Gastrocnemius medialis (tissue), 4 donors: ENCODE data around the gene ASRGL1.

Experiments used
- CTCF ChIP-seq, 5 experiments: fragments of 450-650 bp in 3 of 5; fragments of 200-600 bp in 2 of 5; sonication (generic) in 2 of 5; IDR thresholded peaks in 4 of 5; conservative IDR thresholded peaks in 1 of 5; 1 replicate in 4 of 5; 2 replicates in 1 of 5; pipeline ENCODE4 v1.5.1; 2016 to 2019; ENCODE audit warnings: antibody characterized with exemption in 5 of 5, mild to moderate bottlenecking in 3 of 5, moderate library complexity in 3 of 5
- POLR2A ChIP-seq, 2 donors: fragments of 450-650 bp; IDR thresholded peaks; one replicate each; pipeline ENCODE4 v1.6.1; 2017; ENCODE audit warnings: antibody characterized with exemption in 2 of 2, mild to moderate bottlenecking in 2 of 2, moderate library complexity in 2 of 2

- no peak for TF ChIP-seq CTCF (IDR thresholded peaks at IDR 0.05 in 4 of 5, conservative IDR thresholded peaks at IDR 0.05 in 1 of 5)
- TF ChIP-seq POLR2A (IDR thresholded peaks at IDR 0.05): no peak
Measured at GRCh38 chr11:62430425-62430824, 93.2 kb downstream of the ASRGL1 start.
